Measurements from ENCODE around the gene EYA2.

DNA sequence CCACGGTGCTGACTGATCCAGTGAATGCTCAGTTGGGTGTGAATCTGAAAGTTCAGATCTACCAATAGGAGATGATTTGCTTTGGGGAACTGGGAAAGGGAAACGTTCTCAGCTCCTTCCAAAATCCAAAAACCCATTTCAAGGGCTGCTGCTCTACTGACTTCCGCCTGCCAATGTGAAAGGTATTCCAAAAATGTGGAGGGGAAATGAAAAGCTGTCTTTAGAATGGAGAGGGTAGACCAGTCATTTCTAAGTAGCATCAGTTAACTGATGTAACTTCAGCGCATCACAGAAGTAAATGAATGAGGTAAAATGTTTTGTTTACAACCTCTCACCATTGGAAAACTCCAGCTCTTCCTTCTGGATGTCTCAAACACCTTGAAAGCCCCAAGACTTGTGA, 19.6 kb upstream of the EYA2 start:
- no peak for TF ChIP-seq POLR2A (IDR thresholded peaks at IDR 0.05)
- TF ChIP-seq, protein P1, sequence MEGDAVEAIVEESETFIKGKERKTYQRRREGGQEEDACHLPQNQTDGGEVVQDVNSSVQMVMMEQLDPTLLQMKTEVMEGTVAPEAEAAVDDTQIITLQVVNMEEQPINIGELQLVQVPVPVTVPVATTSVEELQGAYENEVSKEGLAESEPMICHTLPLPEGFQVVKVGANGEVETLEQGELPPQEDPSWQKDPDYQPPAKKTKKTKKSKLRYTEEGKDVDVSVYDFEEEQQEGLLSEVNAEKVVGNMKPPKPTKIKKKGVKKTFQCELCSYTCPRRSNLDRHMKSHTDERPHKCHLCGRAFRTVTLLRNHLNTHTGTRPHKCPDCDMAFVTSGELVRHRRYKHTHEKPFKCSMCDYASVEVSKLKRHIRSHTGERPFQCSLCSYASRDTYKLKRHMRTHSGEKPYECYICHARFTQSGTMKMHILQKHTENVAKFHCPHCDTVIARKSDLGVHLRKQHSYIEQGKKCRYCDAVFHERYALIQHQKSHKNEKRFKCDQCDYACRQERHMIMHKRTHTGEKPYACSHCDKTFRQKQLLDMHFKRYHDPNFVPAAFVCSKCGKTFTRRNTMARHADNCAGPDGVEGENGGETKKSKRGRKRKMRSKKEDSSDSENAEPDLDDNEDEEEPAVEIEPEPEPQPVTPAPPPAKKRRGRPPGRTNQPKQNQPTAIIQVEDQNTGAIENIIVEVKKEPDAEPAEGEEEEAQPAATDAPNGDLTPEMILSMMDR (IDR thresholded peaks at IDR 0.05): no peak

All from adrenal gland (tissue), 5 donors.